Measurements from ENCODE around the gene MCUB.
"Not testable (repeated sequence)": the region's sequence is repeated elsewhere in the genome, so short reads cannot be mapped to it uniquely, and the experiment has no call there.

Gene MCUB

DNA sequence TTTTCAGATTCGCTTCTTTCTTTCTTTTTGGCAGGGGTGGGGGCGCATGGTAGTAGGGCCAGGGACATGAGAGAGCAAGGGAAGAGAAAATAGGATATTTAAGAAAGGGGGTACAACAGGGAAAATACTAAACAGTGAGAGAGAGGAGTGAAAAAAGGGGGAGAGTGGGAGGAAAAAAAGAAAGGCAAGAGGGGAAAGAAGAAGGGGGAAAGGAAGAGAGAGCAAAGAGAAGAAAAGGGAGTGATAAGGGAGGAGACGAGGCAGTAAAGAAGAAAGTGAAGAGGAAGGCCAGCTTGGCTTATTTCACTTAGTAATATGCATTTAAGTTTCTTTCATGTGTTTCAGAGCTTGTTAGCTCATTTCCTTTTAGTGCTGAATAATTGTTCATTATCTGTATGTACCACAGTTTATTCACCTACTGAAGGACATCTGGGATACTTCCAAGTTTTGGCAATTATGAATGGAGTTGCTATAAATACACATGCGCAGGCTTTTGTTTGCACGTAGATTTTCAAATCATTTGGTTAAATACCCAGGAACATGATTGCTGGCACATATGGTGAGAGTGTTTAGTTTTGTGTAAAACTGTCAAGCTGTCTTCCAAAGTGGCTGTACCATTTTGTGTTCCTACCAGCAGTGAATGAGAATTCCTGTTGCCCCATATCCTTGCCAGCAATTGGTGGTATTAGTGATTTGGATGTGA, 105.9 kb downstream of the MCUB start:
- DNase-seq (ENCODE audit: low read depth), result no peak
- Histone ChIP-seq H3K4me3 (ENCODE audit: low read length) (no peak overlapping the region), H3K27me3 (replicated peaks; ENCODE audit: control insufficient read depth, insufficient read depth, low read length) (no peaks in the 10 kb centered on the region), H3K4me1 (ENCODE audit: control insufficient read depth, insufficient read depth, low read length) (no peaks in the 10 kb centered on the region), H3K9me3 (ENCODE audit: control insufficient read depth, low read length) (peaks cover under 1% of the 10 kb centered on the region), H3K9ac (ENCODE audit: low read length) (no peak overlapping the region), H3K36me3 (ENCODE audit: control insufficient read depth, insufficient read depth, low read length, severe bottlenecking) (peaks cover 6% of the 10 kb centered on the region)

GRCh38 chr4:109671350-109671749, 111.3 kb downstream of the MCUB start:
- Histone ChIP-seq H3K27me3 (replicated peaks; ENCODE audit: control insufficient read depth, insufficient read depth, low read length) (no peaks in the 10 kb centered on the region), H3K36me3 (ENCODE audit: control insufficient read depth, insufficient read depth, low read length, severe bottlenecking) (no peaks in the 10 kb centered on the region), H3K9me3 (ENCODE audit: control insufficient read depth, low read length) (peaks cover 7% of the 10 kb centered on the region), H3K4me1 (ENCODE audit: control insufficient read depth, insufficient read depth, low read length) (no peaks in the 10 kb centered on the region), H3K4me3 (ENCODE audit: low read length) (no peak overlapping the region), H3K9ac (ENCODE audit: low read length) (no peak overlapping the region)
- no peak for DNase-seq (ENCODE audit: low read depth)

GRCh38 chr4:109672169-109672930, 112.3 kb downstream of the MCUB start:
- DNase-seq (ENCODE audit: low read depth), result no peak
- H3K9me3 ChIP-seq (ENCODE audit: control insufficient read depth, low read length), result peaks cover 7% of the 10 kb centered on the region
- no peaks in the 10 kb centered on the region for H3K36me3 ChIP-seq (ENCODE audit: control insufficient read depth, insufficient read depth, low read length, severe bottlenecking)

DNA sequence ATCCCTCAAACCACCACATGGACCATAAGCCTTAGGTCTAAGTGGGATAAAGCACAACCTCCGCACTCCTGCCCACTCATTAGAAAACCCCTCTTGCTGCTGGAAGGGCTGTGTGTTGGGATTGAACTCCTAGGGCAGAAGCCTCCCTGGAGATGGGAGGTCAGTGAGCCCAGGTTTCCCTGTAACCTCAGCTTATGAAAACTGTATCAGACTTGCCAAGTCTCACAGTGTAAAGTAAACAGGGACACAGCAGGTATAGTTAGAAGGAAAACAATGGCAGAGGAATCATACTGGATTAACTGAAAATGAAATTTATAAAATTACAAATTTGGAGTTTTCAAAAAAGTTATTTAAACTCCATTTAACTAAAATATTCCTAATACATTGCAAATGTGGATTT, 113.3 kb downstream of the MCUB start:
- no peak overlapping the region for H3K9ac ChIP-seq (ENCODE audit: low read length)
- DNase-seq (ENCODE audit: low read depth), result no peak
- peaks cover 7% of the 10 kb centered on the region for H3K9me3 ChIP-seq (ENCODE audit: control insufficient read depth, low read length)
- H3K36me3 ChIP-seq (ENCODE audit: control insufficient read depth, insufficient read depth, low read length, severe bottlenecking), result no peaks in the 10 kb centered on the region
- H3K4me3 ChIP-seq (ENCODE audit: low read length), result no peak overlapping the region
- no peaks in the 10 kb centered on the region for H3K27me3 ChIP-seq (replicated peaks; ENCODE audit: control insufficient read depth, insufficient read depth, low read length)
- no peaks in the 10 kb centered on the region for H3K4me1 ChIP-seq (ENCODE audit: control insufficient read depth, insufficient read depth, low read length)

More at GRCh38 chr4:109672169-109672930, 112.3 kb downstream of the MCUB start:
- no peak overlapping the region for H3K9ac ChIP-seq (ENCODE audit: low read length)
- H3K4me1 ChIP-seq (ENCODE audit: control insufficient read depth, insufficient read depth, low read length), result no peaks in the 10 kb centered on the region
- H3K4me3 ChIP-seq (ENCODE audit: low read length), result no peak overlapping the region
- H3K27me3 ChIP-seq (replicated peaks; ENCODE audit: control insufficient read depth, insufficient read depth, low read length), result no peaks in the 10 kb centered on the region

GRCh38 chr4:109675181-109675580, 115.1 kb downstream of the MCUB start:
- Histone ChIP-seq H3K9ac (ENCODE audit: low read length) (no peak overlapping the region), H3K4me1 (ENCODE audit: control insufficient read depth, insufficient read depth, low read length) (no peaks in the 10 kb centered on the region), H3K9me3 (ENCODE audit: control insufficient read depth, low read length) (peaks cover 7% of the 10 kb centered on the region), H3K36me3 (ENCODE audit: control insufficient read depth, insufficient read depth, low read length, severe bottlenecking) (no peaks in the 10 kb centered on the region), H3K4me3 (ENCODE audit: low read length) (no peak overlapping the region), H3K27me3 (replicated peaks; ENCODE audit: control insufficient read depth, insufficient read depth, low read length) (no peaks in the 10 kb centered on the region)
- no peak for DNase-seq (ENCODE audit: low read depth)

- no peaks in the 10 kb centered on the region for H3K27me3 ChIP-seq (replicated peaks; ENCODE audit: control insufficient read depth, insufficient read depth, low read length)
- DNase-seq (ENCODE audit: low read depth), result no peak
- no peaks in the 10 kb centered on the region for H3K4me1 ChIP-seq (ENCODE audit: control insufficient read depth, insufficient read depth, low read length)
- no peak overlapping the region for H3K9ac ChIP-seq (ENCODE audit: low read length)
- no peak overlapping the region for H3K4me3 ChIP-seq (ENCODE audit: low read length)
- H3K36me3 ChIP-seq (ENCODE audit: control insufficient read depth, insufficient read depth, low read length, severe bottlenecking), result no peaks in the 10 kb centered on the region
- H3K9me3 ChIP-seq (ENCODE audit: control insufficient read depth, low read length), result peaks cover 7% of the 10 kb centered on the region
Observed at GRCh38 chr4:109675843-109676242, 115.8 kb downstream of the MCUB start.

DNA sequence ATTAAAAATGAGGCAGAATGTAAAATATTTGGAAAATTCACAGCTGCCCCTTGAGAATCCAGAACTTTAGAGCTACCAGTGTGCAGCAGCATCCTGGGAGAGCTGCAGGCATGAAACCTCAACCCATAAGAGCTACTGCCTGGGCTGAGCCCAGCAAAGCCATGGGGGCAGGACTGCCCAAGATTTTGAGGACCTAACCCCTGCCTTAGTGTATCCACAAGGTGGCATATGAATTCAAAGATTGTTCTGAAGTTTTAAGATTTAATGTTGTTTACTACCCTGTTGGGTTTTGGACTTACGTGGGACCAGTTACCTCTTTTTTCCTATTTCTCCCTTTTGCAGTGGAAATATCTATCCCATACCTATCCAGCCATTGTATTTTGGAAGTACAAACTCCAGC, 116.8 kb downstream of the MCUB start:
- no peak for DNase-seq (ENCODE audit: low read depth)
- no peaks in the 10 kb centered on the region for H3K27me3 ChIP-seq (replicated peaks; ENCODE audit: control insufficient read depth, insufficient read depth, low read length)
- H3K4me1 ChIP-seq (ENCODE audit: control insufficient read depth, insufficient read depth, low read length), result no peaks in the 10 kb centered on the region
- no peaks in the 10 kb centered on the region for H3K9me3 ChIP-seq (ENCODE audit: control insufficient read depth, low read length)
- no peak overlapping the region for H3K4me3 ChIP-seq (ENCODE audit: low read length)
- H3K36me3 ChIP-seq (ENCODE audit: control insufficient read depth, insufficient read depth, low read length, severe bottlenecking), result no peaks in the 10 kb centered on the region
- H3K9ac ChIP-seq (ENCODE audit: low read length), result no peak overlapping the region

- not testable (repeated sequence) for DNase-seq (ENCODE audit: low read depth); H3K4me1 ChIP-seq (ENCODE audit: control insufficient read depth, insufficient read depth, low read length); H3K27me3 ChIP-seq (replicated peaks; ENCODE audit: control insufficient read depth, insufficient read depth, low read length)
Observed at GRCh38 chr4:109678472-109678871, 118.4 kb downstream of the MCUB start.

DNA sequence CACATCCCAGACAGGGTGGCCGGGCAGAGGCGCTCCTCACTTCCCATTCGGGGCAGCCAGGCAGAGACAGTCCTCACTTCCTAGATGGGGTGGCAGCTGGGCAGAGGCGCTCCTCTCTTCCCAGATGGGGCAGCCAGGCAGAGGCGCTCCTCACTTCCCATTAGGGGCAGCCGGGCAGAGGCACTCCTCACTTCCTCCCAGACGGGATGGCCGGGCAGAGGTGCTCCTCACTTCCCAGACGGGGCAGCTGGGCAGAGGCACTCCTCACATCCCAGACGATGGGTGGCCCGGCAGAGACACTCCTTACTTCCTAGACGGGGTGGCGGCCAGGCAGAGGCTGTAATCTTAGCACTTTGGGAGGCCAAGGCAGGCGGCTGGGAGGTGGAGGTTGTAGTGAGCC, 118.9 kb downstream of the MCUB start:
- H3K4me1 ChIP-seq (ENCODE audit: control insufficient read depth, insufficient read depth, low read length); H3K36me3 ChIP-seq (ENCODE audit: control insufficient read depth, insufficient read depth, low read length, severe bottlenecking); H3K27me3 ChIP-seq (replicated peaks; ENCODE audit: control insufficient read depth, insufficient read depth, low read length): not testable (repeated sequence)

More at GRCh38 chr4:109678472-109678871, 118.4 kb downstream of the MCUB start:
- not testable (repeated sequence) for H3K4me3 ChIP-seq (ENCODE audit: low read length); H3K36me3 ChIP-seq (ENCODE audit: control insufficient read depth, insufficient read depth, low read length, severe bottlenecking); H3K9me3 ChIP-seq (ENCODE audit: control insufficient read depth, low read length); H3K9ac ChIP-seq (ENCODE audit: low read length)

GRCh38 chr4:109682875-109683274, 122.8 kb downstream of the MCUB start:
- no peaks in the 10 kb centered on the region for H3K4me1 ChIP-seq (ENCODE audit: control insufficient read depth, insufficient read depth, low read length)
- no peak overlapping the region for H3K4me3 ChIP-seq (ENCODE audit: low read length)
- H3K27me3 ChIP-seq (replicated peaks; ENCODE audit: control insufficient read depth, insufficient read depth, low read length), result no peaks in the 10 kb centered on the region
- H3K9ac ChIP-seq (ENCODE audit: low read length), result no peak overlapping the region
- no peaks in the 10 kb centered on the region for H3K9me3 ChIP-seq (ENCODE audit: control insufficient read depth, low read length)
- H3K36me3 ChIP-seq (ENCODE audit: control insufficient read depth, insufficient read depth, low read length, severe bottlenecking), result peaks cover 14% of the 10 kb centered on the region
- DNase-seq (ENCODE audit: low read depth), result no peak

More for the DNA sequence above, 118.9 kb downstream of the MCUB start:
- not testable (repeated sequence) for H3K9me3 ChIP-seq (ENCODE audit: control insufficient read depth, low read length); H3K9ac ChIP-seq (ENCODE audit: low read length); DNase-seq (ENCODE audit: low read depth); H3K4me3 ChIP-seq (ENCODE audit: low read length)

GRCh38 chr4:109683621-109684253, 123.7 kb downstream of the MCUB start:
- Histone ChIP-seq H3K36me3 (ENCODE audit: control insufficient read depth, insufficient read depth, low read length, severe bottlenecking) (peaks cover 18% of the 10 kb centered on the region), H3K4me3 (ENCODE audit: low read length) (no peak overlapping the region), H3K4me1 (ENCODE audit: control insufficient read depth, insufficient read depth, low read length) (no peaks in the 10 kb centered on the region), H3K27me3 (replicated peaks; ENCODE audit: control insufficient read depth, insufficient read depth, low read length) (no peaks in the 10 kb centered on the region), H3K9me3 (ENCODE audit: control insufficient read depth, low read length) (no peaks in the 10 kb centered on the region), H3K9ac (ENCODE audit: low read length) (no peak overlapping the region)
- DNase-seq (ENCODE audit: low read depth), result no peak
